Measurements from ENCODE around the gene LRRC37A. TPM values are rescaled to one million over a fixed set of nuclear protein-coding genes. Genes with fewer than 3 reads are reported as not detected.

Gene LRRC37A
- 0.33 and 1.5 TPM in 2 replicates for total RNA-seq

DNA sequence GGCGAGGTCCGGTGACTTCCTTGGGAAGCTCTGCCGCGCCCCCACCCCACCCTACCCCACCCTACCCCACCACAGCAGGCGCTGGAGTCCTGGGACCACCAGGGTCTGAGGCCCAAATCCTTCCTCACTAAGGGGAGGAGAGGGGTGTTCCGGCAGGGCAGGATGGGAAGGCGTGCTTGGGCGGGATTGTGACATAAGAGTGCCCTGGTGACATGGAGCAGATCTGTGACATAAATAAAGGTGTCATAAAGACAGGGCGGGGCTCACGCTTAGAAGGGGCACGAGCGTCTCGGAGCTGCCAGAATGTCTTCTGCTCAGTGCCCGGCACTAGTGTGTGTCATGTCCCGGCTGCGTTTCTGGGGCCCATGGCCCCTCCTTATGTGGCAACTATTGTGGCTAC is at the start of gene LRRC37A:
Gene LRRC37A (plus strand): TSS at position 301 of the 400 bp plus-strand sequence. CDS start 3 bp downstream, at position 304.

GRCh38 chr17:46361755-46362154 is 66.8 kb downstream of the LRRC37A start, which contains the start of gene ARL17B:
ARL17B (minus strand) TSS chr17:46361766; CDS start chr17:46358397, 3,369 bp downstream.

Other genes starting within 250 kb of the LRRC37A start
- gene KANSL1, start 101.7 kb upstream of the LRRC37A start, total RNA-seq = 17.4 and 38.4 TPM in 2 replicates
- 2.4 and 6.4 TPM in 2 replicates for gene ARL17B, start 66.6 kb downstream of the LRRC37A start, total RNA-seq
- gene LRRC37A2, start 217.3 kb downstream of the LRRC37A start, total RNA-seq = 1.8 and 2.3 TPM in 2 replicates

Measured in mesangial cell (primary cell).